Measurements from ENCODE around the gene SLC16A10.

SLC16A10 gene

DNA sequence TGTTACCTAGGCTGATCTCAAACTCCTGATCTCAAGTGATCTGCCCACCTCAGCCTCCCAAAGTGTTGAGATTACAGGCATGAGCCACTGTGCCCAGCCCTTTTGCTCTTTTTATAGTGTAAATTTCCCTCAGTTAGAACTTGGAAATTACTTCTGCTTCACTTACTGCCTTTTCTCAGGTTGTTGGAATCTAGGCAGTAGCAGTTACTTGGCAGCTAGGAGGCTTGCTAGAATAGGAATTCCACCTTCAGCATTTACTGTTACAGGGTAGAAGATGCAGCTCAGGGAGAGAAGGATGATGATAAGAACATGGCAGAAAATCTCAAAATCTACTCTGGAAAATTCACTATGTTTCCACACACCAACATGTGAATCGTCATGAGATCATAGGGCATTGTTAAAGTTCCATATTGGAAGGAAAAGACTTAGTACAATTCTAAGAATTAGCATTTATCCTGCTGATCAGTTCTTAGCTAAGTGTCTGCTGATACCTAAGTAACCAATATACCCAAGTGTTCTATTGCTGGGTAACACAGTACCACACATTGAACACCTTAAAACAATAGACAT is 182.2 kb downstream of the SLC16A10 start:
- H3K9me3 ChIP-seq (ENCODE audit: control insufficient read depth, low read length): peaks cover 8% of the 10 kb centered on the region
- no peak overlapping the region for H3K9ac ChIP-seq (ENCODE audit: low read length)
- peaks cover 48% of the 10 kb centered on the region for H3K36me3 ChIP-seq (ENCODE audit: control insufficient read depth, insufficient read depth, low read length, severe bottlenecking)
- H3K27me3 ChIP-seq (replicated peaks; ENCODE audit: control insufficient read depth, insufficient read depth, low read length): no peaks in the 10 kb centered on the region
- no peaks in the 10 kb centered on the region for H3K4me1 ChIP-seq (ENCODE audit: control insufficient read depth, insufficient read depth, low read length)
- DNase-seq (ENCODE audit: low read depth): no peak
- no peak overlapping the region for H3K4me3 ChIP-seq (ENCODE audit: low read length)

DNA sequence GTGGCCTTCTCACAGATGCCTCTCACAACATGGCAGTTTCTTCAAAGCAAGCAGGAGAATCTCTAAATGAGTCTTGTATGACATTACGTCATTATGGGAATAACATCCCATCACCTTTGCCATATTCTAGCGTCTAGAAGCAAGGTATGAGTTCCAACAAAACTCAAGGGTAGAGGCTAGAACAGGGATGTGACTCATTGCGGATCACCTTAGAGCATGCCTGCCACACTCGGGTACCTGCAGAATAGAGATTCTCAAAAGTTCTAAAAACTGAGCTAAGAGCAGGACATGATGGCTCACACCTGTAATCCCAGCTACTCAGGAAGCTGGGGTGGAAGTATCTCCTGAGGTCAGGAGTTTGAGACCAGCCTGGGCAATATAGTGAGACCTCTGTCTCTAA is 182.8 kb downstream of the SLC16A10 start:
- Histone ChIP-seq H3K4me3 (ENCODE audit: low read length) (no peak overlapping the region), H3K4me1 (ENCODE audit: control insufficient read depth, insufficient read depth, low read length) (no peaks in the 10 kb centered on the region), H3K36me3 (ENCODE audit: control insufficient read depth, insufficient read depth, low read length, severe bottlenecking) (peaks cover 55% of the 10 kb centered on the region), H3K9ac (ENCODE audit: low read length) (no peak overlapping the region), H3K27me3 (replicated peaks; ENCODE audit: control insufficient read depth, insufficient read depth, low read length) (no peaks in the 10 kb centered on the region), H3K9me3 (ENCODE audit: control insufficient read depth, low read length) (peaks cover 15% of the 10 kb centered on the region)
- no peak for DNase-seq (ENCODE audit: low read depth)

DNA sequence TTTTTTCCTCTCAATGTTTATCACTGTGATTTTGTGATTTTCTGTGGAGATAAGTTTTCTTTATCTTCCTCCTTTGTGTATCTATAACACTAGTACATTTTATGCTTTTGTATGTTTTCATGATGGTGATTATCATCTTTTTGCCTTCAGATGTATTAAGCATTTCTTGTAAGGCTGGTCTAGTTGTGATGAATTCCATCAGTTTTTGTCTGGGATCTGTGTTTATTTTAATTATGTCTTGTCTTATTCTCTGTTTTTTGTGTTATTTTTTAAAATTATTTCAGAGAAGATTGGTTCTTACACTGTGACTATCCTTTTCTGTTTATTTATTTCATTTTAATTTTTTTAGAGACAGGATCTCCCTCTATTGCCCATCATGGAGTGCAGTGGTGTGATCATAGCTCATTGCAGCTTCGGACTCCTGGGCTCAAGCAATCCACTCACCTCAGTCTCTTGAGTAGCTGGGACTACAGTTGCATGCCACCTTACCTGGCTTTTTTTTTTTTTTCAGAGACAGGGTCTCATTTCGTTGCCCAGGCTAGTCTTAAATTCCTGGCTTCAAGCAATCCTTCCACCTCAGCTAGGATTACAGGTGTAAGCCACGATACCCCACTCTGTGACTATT is 187.4 kb downstream of the SLC16A10 start:
- peaks cover 17% of the 10 kb centered on the region for H3K9me3 ChIP-seq (ENCODE audit: control insufficient read depth, low read length)
- H3K36me3 ChIP-seq (ENCODE audit: control insufficient read depth, insufficient read depth, low read length, severe bottlenecking): peaks cover 52% of the 10 kb centered on the region
- H3K4me3 ChIP-seq (ENCODE audit: low read length): no peak overlapping the region
- H3K9ac ChIP-seq (ENCODE audit: low read length): no peak overlapping the region
- peaks cover 9% of the 10 kb centered on the region for H3K4me1 ChIP-seq (ENCODE audit: control insufficient read depth, insufficient read depth, low read length)
- H3K27me3 ChIP-seq (replicated peaks; ENCODE audit: control insufficient read depth, insufficient read depth, low read length): no peaks in the 10 kb centered on the region
- DNase-seq (ENCODE audit: low read depth): no peak

GRCh38 chr6:111276335-111276734 is 189.0 kb downstream of the SLC16A10 start:
- no peak overlapping the region for H3K4me3 ChIP-seq (ENCODE audit: low read length)
- peaks cover 53% of the 10 kb centered on the region for H3K36me3 ChIP-seq (ENCODE audit: control insufficient read depth, insufficient read depth, low read length, severe bottlenecking)
- peaks cover 9% of the 10 kb centered on the region for H3K4me1 ChIP-seq (ENCODE audit: control insufficient read depth, insufficient read depth, low read length)
- no peak for DNase-seq (ENCODE audit: low read depth)
- no peak overlapping the region for H3K9ac ChIP-seq (ENCODE audit: low read length)
- no peaks in the 10 kb centered on the region for H3K27me3 ChIP-seq (replicated peaks; ENCODE audit: control insufficient read depth, insufficient read depth, low read length)
- peaks cover 17% of the 10 kb centered on the region for H3K9me3 ChIP-seq (ENCODE audit: control insufficient read depth, low read length)

- no peak overlapping the region for H3K9ac ChIP-seq (ENCODE audit: low read length)
- H3K4me3 ChIP-seq (ENCODE audit: low read length): no peak overlapping the region
- peaks cover 17% of the 10 kb centered on the region for H3K9me3 ChIP-seq (ENCODE audit: control insufficient read depth, low read length)
- no peaks in the 10 kb centered on the region for H3K27me3 ChIP-seq (replicated peaks; ENCODE audit: control insufficient read depth, insufficient read depth, low read length)
- peaks cover 9% of the 10 kb centered on the region for H3K4me1 ChIP-seq (ENCODE audit: control insufficient read depth, insufficient read depth, low read length)
- peaks cover 53% of the 10 kb centered on the region for H3K36me3 ChIP-seq (ENCODE audit: control insufficient read depth, insufficient read depth, low read length, severe bottlenecking)
- DNase-seq (ENCODE audit: low read depth): no peak
Measured at GRCh38 chr6:111276736-111277135, 189.4 kb downstream of the SLC16A10 start.

- DNase-seq (ENCODE audit: low read depth): no peak
- Histone ChIP-seq H3K9me3 (ENCODE audit: control insufficient read depth, low read length) (peaks cover 17% of the 10 kb centered on the region), H3K4me1 (ENCODE audit: control insufficient read depth, insufficient read depth, low read length) (peaks cover 9% of the 10 kb centered on the region), H3K4me3 (ENCODE audit: low read length) (no peak overlapping the region), H3K9ac (ENCODE audit: low read length) (no peak overlapping the region), H3K27me3 (replicated peaks; ENCODE audit: control insufficient read depth, insufficient read depth, low read length) (no peaks in the 10 kb centered on the region), H3K36me3 (ENCODE audit: control insufficient read depth, insufficient read depth, low read length, severe bottlenecking) (peaks cover 53% of the 10 kb centered on the region)
Measured at GRCh38 chr6:111277819-111278218, 190.5 kb downstream of the SLC16A10 start.

- Histone ChIP-seq H3K27me3 (replicated peaks; ENCODE audit: control insufficient read depth, insufficient read depth, low read length) (no peaks in the 10 kb centered on the region), H3K9ac (ENCODE audit: low read length) (no peak overlapping the region), H3K36me3 (ENCODE audit: control insufficient read depth, insufficient read depth, low read length, severe bottlenecking) (peaks cover 49% of the 10 kb centered on the region), H3K9me3 (ENCODE audit: control insufficient read depth, low read length) (peaks cover 16% of the 10 kb centered on the region), H3K4me3 (ENCODE audit: low read length) (no peak overlapping the region), H3K4me1 (ENCODE audit: control insufficient read depth, insufficient read depth, low read length) (peaks cover 9% of the 10 kb centered on the region)
- no peak for DNase-seq (ENCODE audit: low read depth)
Measured at GRCh38 chr6:111278731-111279130, 191.4 kb downstream of the SLC16A10 start.

GRCh38 chr6:111280445-111280955 is 193.2 kb downstream of the SLC16A10 start:
- Histone ChIP-seq H3K36me3 (ENCODE audit: control insufficient read depth, insufficient read depth, low read length, severe bottlenecking) (peaks cover 34% of the 10 kb centered on the region), H3K9ac (ENCODE audit: low read length) (no peak overlapping the region)

More at GRCh38 chr6:111280445-111280955, 193.2 kb downstream of the SLC16A10 start:
- Histone ChIP-seq H3K4me1 (ENCODE audit: control insufficient read depth, insufficient read depth, low read length) (peaks cover 9% of the 10 kb centered on the region), H3K27me3 (replicated peaks; ENCODE audit: control insufficient read depth, insufficient read depth, low read length) (no peaks in the 10 kb centered on the region), H3K4me3 (ENCODE audit: low read length) (no peak overlapping the region), H3K9me3 (ENCODE audit: control insufficient read depth, low read length) (no peaks in the 10 kb centered on the region)
- no peak for DNase-seq (ENCODE audit: low read depth)

Measured in adipocyte (in vitro differentiated cells).